Measurements from ENCODE around the gene LIPN.

LIPN gene

DNA sequence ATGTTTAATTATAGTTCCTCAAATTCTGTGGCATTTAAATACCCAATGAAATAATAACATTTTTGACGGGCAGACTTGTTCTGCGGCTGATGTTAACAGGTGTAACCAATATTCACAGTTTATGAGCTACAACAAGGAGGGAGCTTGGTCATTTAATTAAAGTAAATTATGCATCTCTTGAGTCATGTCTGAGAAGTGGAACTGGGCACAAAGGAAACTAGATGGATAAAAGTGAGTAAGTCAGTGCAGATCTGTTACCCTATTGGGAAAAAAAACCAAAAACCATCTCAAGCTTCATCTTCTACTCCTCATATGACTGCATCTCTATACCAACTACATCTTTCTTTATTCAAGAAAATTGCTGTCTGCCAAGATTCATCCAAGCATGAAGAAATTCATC, 67.9 kb downstream of the LIPN start:
- no peak for DNase-seq (ENCODE audit: low read depth)

DNA sequence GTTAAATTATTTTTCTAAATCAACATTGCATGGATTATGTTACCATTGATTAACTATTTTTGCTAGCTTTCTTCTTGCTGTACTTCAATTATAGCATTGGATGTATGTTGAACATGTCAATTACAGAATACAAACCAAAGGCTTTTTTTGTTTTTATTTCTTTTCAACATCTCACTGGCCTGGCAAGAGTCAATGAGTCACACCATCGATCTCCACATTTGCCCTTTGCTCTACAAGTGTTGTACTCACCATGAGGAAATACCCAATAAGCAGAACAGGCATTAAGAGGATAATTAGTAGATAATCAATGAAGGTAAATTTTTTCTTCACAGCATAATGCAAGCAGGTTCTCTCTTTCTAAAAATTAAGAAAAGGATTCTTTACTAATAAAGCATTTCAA, 68.5 kb downstream of the LIPN start:
- DNase-seq (ENCODE audit: low read depth), result no peak

All from CMK (cell line).